Stimulated activated CD4-positive, alpha-beta T cell treated with anti-CD3 and anti-CD28 coated beads, TNF-alpha, amount 100 ng/mL, for 1 hour (primary cell): ENCODE results near the gene ATP1B2.
"Not testable (repeated sequence)": the region's sequence is repeated elsewhere in the genome, so short reads cannot be mapped to it uniquely, and the experiment has no call there.

Experiments used
- DNase-seq, 3 donors: peaks; one replicate each; pipeline ENCODE4 v3.0.0-alpha.2; 2020; ENCODE audit warnings: low read depth in 3 of 3, low spot score in 1 of 3

ATP1B2 gene

GRCh38 chr17:7634384-7634783 lies 16.3 kb upstream of the ATP1B2 start:
- no peak for DNase-seq

- no peak for DNase-seq
Measured at GRCh38 chr17:7636163-7636562, 14.6 kb upstream of the ATP1B2 start.

- no peak for DNase-seq
Measured at GRCh38 chr17:7640783-7641182, 9.9 kb upstream of the ATP1B2 start.

- not testable (repeated sequence) for DNase-seq
Measured at GRCh38 chr17:7641635-7642034, 9.1 kb upstream of the ATP1B2 start.

GRCh38 chr17:7644775-7645174 lies 6.0 kb upstream of the ATP1B2 start:
- DNase-seq: no peak

- DNase-seq: no peak
Measured at GRCh38 chr17:7646457-7646856, 4.3 kb upstream of the ATP1B2 start.

- DNase-seq: no peak
Measured at GRCh38 chr17:7647018-7647417, 3.7 kb upstream of the ATP1B2 start.

- no peak for DNase-seq
Measured at GRCh38 chr17:7651097-7651664, 455 bp downstream of the ATP1B2 start.

GRCh38 chr17:7651665-7652387 lies 1.1 kb downstream of the ATP1B2 start:
- no peak for DNase-seq

GRCh38 chr17:7652388-7653356 lies 1.9 kb downstream of the ATP1B2 start:
- no peak for DNase-seq

GRCh38 chr17:7654832-7655540 lies 4.3 kb downstream of the ATP1B2 start:
- DNase-seq: no peak

- DNase-seq: no peak
Measured at GRCh38 chr17:7655541-7655840, 4.8 kb downstream of the ATP1B2 start.

GRCh38 chr17:7656958-7657609 lies 6.4 kb downstream of the ATP1B2 start:
- DNase-seq: no peak

- no peak for DNase-seq
Measured at GRCh38 chr17:7667656-7668406, 17.1 kb downstream of the ATP1B2 start.

GRCh38 chr17:7668482-7668881 lies 17.8 kb downstream of the ATP1B2 start:
- no peak for DNase-seq

- DNase-seq: no peak
Measured at GRCh38 chr17:7673239-7673638, 22.5 kb downstream of the ATP1B2 start.

GRCh38 chr17:7674934-7675333 lies 24.2 kb downstream of the ATP1B2 start:
- no peak for DNase-seq

- DNase-seq: no peak
Measured at GRCh38 chr17:7676533-7676932, 25.8 kb downstream of the ATP1B2 start.

GRCh38 chr17:7677388-7678067 lies 26.8 kb downstream of the ATP1B2 start:
- DNase-seq: no peak
